HG03521 (cell line): ENCODE results near the gene MAN1C1.

Source experiments
- ATAC-seq: cut with Tn5 transposase; IDR thresholded peaks from one replicate; pipeline ENCODE4 v1.9.1; 2021; ENCODE audit warnings: mild to moderate bottlenecking, moderate library complexity; ENCODE audit not compliant: unreplicated experiment

The MAN1C1 gene

DNA sequence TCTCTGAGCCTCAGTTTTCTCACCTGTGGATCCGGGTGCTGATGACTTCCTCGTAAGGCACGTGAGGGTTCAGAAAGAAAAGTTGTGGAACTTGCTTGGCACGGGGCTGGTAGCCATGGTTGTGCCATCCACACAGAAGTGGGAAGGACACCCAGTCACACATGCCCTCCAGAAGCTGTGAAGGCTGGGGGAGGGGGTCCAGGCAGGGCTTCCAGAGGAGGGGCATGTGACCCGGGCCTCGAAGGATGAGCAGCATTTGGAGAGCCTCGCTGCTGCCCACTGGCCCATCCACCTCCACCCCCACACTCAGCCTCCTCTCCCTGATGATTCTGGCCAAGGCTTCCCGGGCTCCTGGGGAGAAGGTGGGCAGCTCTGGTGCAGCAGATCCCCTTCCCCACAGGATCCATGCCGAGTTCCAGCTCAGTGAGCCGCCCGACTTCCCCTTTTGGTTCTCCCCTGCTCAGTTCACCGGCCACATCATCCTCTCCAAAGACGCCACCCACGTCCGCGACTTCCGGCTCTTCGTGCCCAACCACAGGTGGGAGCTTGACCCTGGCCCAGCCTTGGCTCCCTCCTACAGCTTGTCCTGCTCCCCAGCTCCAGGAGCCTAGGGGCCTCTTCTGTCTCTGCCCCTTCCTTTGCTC is 192.8 kb downstream of the MAN1C1 start:
- no peak for ATAC-seq

DNA sequence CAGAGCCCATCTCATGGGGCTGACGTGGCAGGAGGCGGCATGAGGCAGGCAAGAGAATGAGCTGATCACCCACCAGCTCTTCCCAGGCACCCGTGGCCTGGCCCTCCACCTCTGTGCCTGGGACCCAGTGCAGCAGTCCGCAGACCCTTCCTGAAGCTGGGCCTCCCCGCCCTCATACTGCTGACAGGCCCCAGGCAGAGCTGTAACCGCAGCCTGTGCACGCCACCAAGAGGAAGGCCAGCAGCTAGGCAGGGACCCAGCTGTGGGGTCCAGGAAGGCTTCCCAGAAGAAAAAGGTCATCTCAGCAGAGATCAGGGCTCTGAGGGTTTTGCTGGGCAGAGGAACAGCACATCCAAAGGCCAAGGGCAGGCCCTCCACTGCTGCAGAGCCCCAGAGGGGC is 193.3 kb downstream of the MAN1C1 start:
- ATAC-seq: no peak

DNA sequence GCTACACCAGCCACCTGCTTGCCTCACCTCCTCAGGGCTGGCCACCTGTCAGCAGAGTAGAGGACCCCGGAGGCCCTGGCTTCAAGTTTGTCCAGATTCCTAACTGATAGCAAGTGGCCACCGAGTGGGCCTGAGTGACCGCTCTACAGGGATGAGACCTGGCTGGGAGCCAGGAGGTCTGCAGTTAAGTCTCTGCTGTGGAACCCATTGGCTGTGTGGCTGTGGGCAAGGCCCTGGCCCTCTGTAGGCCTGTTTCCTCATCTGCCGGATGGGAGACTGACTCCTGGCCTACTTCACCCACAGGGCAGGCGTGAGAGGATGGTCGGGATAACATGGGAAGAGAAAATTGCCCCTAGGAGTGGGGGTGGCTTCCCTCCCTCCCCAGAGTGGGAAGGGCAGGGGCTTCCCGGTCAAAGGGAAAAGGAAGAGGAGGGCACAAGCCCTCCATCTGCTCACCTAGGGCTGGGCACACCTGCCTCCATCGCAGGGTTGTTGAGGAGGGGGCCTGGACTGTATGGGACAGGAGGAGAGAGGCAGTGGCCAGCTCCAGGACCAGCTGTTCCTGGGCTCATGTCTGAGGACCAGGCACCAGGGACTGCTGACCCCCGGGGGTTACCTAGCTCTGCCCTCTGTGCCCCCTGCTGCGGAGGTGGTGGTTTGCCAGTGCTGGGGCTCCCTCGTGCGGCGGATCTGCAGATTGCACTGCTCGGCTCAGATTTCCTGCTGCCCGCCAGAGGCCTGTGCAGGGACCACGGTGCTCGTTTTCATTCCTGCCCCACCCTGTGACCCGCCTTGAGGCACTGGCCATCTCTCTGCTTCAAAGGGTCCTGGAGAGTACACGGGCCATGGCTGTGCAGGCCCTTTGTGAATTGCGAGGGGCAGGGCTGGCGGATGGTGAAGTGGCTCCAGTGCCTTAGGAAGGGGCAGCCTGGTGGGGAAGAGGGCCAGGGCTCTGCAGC is 194.0 kb downstream of the MAN1C1 start:
- no peak for ATAC-seq

DNA sequence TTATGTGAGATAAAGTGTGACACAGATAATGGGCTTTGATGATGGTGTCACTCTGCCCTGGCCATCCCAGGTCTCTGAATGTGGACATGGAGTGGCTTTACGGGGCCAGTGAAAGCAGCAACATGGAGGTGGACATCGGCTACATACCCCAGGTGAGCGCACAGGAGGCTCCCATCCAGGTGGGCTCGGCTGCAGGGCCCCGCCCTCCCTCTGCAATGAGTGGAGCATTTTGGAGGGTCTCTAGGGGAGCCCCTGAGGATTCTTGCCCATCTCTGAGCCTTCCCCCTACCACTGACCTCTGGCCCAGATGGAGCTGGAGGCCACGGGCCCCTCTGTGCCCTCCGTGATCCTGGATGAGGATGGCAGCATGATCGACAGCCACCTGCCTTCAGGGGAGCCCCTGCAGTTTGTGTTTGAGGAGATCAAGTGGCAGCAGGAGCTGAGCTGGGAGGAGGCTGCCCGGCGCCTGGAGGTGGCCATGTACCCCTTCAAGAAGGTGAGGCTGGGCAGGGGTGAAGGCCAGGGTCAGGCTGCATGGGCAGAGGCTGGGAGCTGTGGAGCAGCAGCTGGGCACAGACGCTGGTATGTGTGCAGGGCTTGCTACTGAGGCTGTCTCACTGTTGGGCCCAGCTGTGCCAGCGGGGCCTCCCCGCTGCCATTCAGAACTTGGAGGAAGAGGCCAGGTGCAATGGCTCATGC is 194.9 kb downstream of the MAN1C1 start:
- ATAC-seq: no peak

DNA sequence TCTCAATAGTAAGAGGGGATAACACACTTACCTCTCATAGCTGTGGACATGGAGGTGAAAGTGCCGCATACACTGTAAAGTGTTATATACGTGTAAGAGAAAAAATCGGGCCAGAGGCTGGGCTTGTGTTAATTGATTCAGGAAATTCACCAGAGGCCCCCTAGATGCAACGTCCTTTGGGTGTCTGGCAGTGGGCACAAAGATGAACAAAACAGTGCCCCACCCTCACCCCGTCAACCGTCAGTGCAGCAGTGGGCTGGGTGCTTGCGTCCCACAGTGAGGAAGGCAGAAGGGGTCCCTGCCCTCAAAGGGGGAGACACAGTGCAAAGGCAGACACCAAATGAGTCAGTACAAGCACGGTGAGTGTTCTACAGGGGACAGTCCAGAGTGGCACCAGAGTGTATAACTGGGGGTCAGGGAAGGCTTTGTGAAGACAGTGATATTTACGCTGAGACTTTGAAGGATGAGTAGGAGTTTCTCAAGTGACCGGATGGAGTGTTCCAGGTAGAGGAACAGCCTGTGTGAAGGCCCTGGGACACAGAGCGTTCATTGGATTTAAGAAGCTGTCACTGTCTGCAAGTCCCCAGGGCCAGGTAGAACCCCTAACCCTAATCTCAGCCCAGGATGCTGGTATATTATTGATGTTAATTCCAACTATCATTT is 196.6 kb downstream of the MAN1C1 start:
- no peak for ATAC-seq

DNA sequence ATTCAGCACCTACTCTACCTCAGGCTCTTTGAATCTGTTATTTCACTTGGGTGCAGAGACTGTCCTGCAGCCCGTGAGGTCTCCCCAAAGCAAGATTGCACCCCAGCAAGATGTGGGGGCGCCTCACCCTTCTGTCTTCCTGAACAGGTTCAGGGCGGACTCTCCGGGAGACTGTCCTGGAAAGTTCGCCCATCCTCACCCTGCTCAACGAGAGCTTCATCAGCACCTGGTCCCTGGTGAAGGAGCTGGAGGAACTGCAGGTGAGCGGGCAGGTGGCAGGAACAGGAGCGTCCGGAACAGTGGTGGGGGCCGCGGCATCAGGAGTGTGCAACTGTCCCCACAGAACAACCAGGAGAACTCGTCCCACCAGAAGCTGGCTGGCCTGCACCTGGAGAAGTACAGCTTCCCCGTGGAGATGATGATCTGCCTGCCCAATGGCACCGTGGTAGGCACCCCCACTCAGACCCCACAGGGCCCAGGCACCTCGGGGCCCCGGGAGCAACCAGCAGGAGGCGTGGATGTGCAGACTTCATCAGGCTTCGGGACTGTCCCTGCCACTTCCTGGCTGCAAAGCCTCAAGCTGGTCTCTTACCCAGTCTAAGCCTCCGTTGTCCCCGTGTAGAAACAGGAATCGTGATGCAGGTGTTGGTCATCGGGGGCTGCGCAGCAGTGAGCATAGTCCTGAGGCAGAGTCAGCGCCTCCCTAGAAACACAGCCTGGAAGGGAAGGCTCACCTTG is 197.3 kb downstream of the MAN1C1 start:
- no peak for ATAC-seq

DNA sequence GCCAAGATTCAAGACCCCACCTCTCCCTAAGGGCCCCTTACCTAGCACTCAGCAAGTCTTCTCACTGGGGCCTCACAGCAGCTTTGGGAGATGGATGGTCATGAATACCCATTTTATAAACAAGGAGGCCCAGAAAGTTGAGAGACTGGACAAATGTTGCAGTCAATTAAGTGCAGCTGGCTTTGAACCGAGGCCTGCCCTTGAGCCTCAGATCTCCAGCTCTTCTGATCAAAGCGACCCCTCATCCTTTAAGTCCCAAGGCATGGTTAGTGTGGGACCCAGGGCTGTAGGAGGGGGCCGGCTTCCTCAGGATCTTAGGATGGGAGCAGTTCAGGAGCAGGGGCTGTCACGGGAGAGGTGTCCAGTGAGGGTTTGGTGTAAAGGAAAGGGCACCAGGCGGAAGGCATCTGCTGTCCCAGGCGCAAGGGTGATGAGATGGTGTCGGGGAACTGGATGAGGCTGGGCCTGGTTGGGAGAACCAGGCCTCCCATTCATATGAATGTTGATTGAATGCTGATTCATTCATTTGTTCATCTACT is 198.0 kb downstream of the MAN1C1 start:
- ATAC-seq: no peak

DNA sequence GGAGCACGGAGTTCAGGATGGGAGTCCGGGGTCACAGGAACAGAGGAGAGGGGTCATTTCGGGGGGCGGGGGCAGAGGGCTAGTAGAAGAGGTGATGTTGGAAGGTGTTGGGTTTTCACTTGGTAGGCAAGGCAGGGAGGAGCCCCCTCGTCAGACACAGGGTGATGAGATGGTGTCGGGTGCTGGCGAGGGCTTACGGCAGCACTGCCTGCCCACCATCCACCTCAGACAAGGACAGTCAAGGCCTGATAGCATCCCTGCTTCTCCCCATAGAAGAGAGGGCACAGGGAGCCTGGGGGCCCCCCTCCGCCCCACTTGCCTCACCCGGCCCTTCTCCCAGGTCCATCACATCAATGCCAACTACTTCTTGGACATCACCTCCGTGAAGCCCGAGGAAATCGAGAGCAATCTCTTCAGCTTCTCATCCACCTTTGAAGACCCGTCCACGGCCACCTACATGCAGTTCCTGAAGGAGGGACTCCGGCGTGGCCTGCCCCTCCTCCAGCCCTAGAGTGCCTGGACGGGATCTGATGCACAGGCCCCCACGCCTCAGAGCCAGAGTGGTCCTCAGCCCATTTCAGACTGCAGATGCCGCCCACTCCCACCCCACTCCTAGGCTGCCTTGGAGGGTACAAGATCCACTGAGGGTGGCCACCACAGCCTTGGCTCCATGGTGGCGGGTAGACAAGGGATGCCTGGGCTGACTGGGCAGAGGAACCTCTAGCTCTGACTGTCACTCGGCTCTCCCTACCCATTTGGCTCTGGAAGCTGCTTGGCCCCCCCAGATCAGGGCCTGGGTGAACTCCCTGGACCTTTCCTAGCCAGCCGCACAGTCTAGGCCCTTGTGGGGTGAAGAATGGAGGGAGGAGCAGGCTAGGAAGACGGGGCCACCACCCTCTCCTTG is 198.9 kb downstream of the MAN1C1 start:
- ATAC-seq: no peak

DNA sequence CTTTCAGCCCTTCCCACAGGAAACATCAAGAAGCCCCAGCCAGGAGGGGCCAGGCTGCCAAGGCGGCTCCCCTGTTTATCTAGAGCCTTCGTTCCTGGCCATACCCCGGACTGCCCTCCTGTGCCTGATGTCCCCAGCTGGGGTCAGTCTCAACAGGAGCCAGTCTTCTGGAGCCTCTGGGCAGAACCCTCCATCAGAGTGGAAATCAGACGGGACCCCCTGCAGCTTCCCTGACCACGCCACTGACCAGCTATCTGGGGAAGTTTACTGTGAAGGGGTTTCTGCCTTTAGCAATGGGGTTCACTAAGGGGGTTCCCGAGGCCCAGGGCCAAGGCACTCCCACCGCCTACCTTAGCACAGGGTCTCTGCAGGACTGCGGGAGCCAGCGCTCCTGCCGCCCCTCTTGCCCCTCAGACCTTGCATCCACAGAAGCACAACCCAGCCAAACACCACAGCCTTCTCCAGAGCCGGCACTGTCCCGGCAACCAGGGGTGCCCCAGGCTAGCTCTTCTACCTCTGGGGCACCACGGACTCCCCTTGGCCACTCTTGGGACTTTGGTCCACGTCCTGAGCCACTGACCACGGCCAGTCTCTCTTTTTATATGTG is 199.6 kb downstream of the MAN1C1 start:
- no peak for ATAC-seq

DNA sequence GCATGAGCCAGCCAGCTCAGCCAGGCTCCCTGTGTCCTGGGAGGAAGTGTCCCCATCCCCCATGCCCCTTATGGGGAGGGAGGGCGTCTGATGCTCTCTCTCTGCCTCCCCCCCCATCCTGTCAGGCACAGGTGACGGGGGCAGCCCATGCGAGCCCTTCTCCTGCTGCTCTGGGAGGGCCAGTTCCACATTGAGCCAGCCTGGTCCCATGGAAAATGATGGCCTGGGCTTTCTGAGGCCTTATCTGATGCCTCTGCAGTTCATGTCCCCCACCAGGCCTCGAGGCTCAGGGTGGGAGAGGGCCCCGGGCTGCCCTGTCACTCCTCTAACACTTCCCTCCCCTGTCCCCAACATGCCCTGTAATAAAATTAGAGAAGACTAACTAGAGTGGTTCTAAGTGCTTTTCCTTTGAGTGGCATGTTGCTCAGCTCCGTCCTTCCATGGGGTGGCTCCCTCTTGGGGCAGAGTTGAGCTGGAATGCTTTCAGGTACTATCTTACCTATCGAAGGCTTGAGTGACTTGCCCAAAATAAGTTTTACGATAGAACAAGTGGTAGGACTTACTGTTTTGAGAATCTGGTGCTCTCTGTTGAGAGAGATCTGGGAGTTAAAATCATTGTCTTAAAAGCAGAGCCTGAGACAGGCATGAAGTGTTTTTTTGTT is 201.4 kb downstream of the MAN1C1 start:
- no peak for ATAC-seq

DNA sequence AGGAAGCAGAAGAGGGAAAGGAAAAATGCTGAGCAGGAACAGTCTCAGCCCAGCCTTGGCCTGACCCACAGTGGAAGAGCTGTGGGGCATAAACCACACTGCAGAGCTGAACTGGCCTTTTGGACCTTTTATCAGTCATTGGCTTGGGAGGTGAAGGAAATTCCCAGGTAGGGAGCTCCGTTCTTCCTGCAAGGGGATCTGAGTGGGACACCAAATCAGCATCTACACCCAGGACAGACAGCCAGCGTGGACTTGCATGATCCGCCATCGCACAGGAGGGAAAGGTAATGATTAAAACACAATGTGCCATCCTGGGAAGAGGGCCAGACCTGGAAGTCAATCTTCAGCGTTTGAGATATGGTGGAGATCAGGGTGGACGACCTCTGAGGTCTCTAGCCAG is 202.0 kb downstream of the MAN1C1 start:
- no peak for ATAC-seq

DNA sequence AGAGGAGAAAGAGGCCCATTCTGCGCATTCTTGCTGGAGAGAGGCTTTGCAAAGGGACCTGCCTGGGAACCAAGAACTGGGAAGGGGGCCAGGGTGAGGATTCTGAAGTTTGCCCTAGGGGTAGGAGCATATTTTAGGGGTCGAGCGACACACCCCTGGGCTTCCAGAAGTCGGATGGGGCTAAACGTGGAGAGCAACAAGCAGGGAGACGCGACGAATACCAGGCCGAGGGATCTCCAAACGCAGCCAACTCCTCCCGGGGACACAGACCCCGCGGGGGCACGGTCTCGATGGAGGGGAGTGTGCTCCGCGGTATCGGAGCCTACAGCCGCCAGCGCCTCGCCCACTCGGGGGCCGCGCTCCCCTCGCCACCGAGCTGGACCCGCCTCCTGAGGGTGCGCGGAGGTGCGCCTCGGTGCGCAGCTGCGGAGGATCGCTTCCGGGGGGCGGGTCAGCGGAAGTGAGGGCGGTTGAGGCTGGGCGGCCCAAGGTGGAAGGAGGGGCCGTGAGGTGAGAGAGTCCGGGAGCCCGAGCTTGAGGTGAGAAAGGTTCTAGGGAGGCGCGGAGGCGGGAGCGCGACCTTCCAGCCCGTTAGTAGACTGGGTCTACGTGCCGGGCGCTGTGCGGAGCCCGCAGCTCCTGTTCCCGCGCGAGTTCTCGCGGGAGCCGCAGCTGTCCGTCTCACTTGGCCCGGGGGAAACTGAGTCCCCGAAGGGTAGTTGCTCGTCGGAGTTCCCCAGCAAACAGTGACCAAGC is 203.1 kb downstream of the MAN1C1 start, which contains the start of gene MTFR1L:
MTFR1L (plus strand) TSS at position 464 of the 756 bp plus-strand sequence. CDS start 3,151 bp downstream, outside the sequence.
- peak; percentile 86 for ATAC-seq

DNA sequence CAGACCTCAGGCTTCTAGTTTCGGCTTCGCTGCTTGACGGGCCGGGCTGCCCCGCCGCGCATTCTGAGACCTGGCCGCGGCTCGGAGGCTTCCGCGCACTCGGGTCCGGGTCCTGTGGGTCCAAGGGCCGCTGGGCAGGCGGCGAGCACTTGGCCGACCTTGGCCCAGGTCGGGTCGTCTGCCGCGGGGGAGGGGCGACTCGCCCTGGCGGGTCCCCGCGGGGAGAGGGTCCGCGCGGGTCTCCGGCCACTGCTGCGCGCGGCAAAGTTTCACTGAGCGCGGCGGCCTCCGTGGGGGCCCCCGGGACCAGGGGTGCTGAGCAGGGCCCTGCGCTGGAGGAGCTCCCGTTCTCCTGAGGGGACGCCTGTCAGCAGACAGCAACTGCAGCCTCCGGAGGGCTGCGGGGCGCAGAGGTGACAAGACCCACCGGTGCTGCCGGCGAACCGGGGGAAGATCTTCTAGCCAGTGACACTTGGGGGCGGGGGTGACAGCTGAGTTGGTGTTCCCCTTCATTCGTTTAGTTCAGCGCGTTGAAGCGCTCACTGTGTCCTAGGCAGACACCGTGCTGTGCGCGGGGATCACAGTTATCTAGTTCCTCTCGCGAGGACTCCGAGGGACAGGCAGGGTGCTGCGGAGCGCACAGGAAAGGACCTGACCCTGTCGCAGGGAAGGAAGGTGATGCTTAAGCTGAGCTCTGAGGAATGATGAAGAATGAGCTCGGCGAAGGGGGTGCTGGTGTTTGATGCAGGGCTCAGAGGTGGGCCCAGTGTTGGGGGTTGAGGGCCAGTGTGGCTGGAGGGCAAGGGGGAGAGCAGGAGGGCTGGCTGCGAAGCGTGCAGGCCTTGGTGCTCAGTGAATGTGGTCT is 203.9 kb downstream of the MAN1C1 start:
- peak; percentile 27 for ATAC-seq

DNA sequence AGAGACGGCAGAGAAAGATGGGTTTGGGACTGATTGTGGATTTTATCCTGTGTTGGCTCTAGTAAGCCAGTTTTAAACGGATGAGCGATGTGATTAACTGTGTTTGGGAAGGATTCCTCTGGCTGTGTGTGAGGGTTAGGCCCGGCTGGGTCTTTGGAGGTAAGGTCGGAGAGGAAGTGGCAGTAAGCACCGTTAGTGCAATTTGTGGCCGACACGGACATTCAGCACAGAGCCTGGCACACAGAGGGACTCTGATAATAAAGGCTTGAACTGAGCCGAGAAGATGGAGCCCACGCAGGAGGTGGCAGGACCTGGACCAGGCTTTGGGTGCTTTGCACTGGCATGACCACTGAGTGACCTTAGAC is 204.5 kb downstream of the MAN1C1 start:
- ATAC-seq: no peak

DNA sequence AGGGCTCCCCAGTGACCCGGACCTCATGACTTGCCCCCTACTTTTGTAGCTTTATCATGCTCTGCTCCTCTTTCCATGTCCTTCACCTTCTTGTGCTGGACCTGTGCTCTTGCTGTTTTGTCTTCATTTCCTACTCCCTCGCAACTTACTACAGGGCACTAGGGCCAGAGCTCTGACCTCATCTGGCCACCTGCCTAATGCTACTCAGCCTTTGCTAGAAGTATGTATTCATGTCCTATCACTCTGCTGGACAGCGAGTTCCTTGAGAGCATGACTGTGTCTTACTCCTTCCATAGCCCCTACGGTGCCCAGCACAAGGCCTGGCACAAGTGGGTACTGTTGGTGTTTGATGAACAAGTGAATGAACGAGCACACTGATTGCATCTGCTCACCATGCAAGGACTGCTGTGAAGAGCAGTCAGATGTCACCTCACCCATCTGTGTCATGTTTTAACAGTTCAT is 205.1 kb downstream of the MAN1C1 start:
- no peak for ATAC-seq

DNA sequence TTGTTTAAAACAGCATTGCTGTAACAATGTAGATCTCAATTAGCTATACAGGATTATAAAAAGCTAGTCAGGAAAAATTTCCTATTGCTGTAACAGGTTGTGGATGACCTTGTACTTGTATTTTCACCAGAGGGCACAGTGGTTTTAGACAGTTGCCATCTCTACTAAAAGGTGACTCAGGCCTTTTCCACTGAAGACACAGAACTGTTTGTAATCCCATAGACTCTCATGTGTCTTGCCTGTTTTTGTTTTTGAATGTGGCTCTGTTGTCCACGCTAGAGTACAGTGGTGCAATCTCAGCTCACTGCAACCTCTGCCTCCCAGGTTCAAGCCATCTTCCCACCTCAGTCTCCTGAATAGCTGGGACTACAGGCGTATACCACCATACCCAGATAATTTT is 209.0 kb downstream of the MAN1C1 start:
- ATAC-seq: no peak
